Measurements from ENCODE around the gene USP17L10. TPM values are rescaled to one million over a fixed set of nuclear protein-coding genes. Genes with fewer than 3 reads are reported as not detected.
"Not testable (repeated sequence)": the region's sequence is repeated elsewhere in the genome, so short reads cannot be mapped to it uniquely, and the experiment has no call there.

Gene USP17L10
- total RNA-seq (not detected), polyA plus RNA-seq (ENCODE audit: insufficient read depth, low read depth, low replicate concordance) (not detected)
- long read RNA-seq, donor 1, result 0 reads
- long read RNA-seq, donor 2, result 0 reads
- long read RNA-seq, donor 3, result 0 reads
- long read RNA-seq, donor 4, result 0 reads
- long read RNA-seq, donor 5, result 0 reads
- long read RNA-seq, donor 6, result 0 reads
- long read RNA-seq, donor 7, result 0 reads
- long read RNA-seq, donor 8, result 0 reads
- long read RNA-seq, donor 9, result 0 reads
- long read RNA-seq, donor 10, result 0 reads

GRCh38 chr4:9210357-9210756 is at the start of gene USP17L10:
Gene USP17L10, plus strand, starts transcription at chr4:9210657. Its CDS starts 0 bp downstream, at chr4:9210657.
- H3K27ac ChIP-seq (ENCODE audit: low read depth in 2 of 2, low read length in 2 of 2); DNase-seq; H3K4me3 ChIP-seq (ENCODE audit: low read length in 3 of 3); H3K36me3 ChIP-seq (ENCODE audit: control insufficient read depth in 2 of 3, insufficient read depth in 3 of 3, low read length in 3 of 3); H3K4me1 ChIP-seq (ENCODE audit: control insufficient read depth in 2 of 3, insufficient read depth in 2 of 3, low read depth in 1 of 3, low read length in 3 of 3); H3K27me3 ChIP-seq (ENCODE audit: control insufficient read depth, insufficient read depth, low read length); H3K9me3 ChIP-seq (ENCODE audit: control insufficient read depth in 2 of 3, insufficient read depth in 1 of 3, low read length in 3 of 3); intact Hi-C loops (cut with DNase I); FAIRE-seq; H3K9ac ChIP-seq (ENCODE audit: low read length in 3 of 3): not testable (repeated sequence)

- H3K9me3 ChIP-seq (ENCODE audit: control insufficient read depth in 2 of 3, insufficient read depth in 1 of 3, low read length in 3 of 3); H3K4me3 ChIP-seq (ENCODE audit: low read length in 3 of 3); H3K9ac ChIP-seq (ENCODE audit: low read length in 3 of 3); H3K27me3 ChIP-seq (ENCODE audit: control insufficient read depth, insufficient read depth, low read length); H3K4me1 ChIP-seq (ENCODE audit: control insufficient read depth in 2 of 3, insufficient read depth in 2 of 3, low read depth in 1 of 3, low read length in 3 of 3); FAIRE-seq; intact Hi-C loops (cut with DNase I); H3K36me3 ChIP-seq (ENCODE audit: control insufficient read depth in 2 of 3, insufficient read depth in 3 of 3, low read length in 3 of 3); H3K27ac ChIP-seq (ENCODE audit: low read depth in 2 of 2, low read length in 2 of 2): not testable (repeated sequence)
- DNase-seq, result peak in 1 of 5 donors; percentile 44
- TF ChIP-seq CTCF (IDR thresholded peaks at IDR 0.05; ENCODE audit: borderline replicate concordance, extremely low read depth, insufficient read depth), result peak; percentile 33
Observed at GRCh38 chr4:9165990-9166389, 44.5 kb upstream of the USP17L10 start.

- H3K9me3 ChIP-seq (ENCODE audit: control insufficient read depth in 2 of 3, insufficient read depth in 1 of 3, low read length in 3 of 3); H3K27me3 ChIP-seq (ENCODE audit: control insufficient read depth, insufficient read depth, low read length); H3K36me3 ChIP-seq (ENCODE audit: control insufficient read depth in 2 of 3, insufficient read depth in 3 of 3, low read length in 3 of 3); intact Hi-C loops (cut with DNase I); H3K4me1 ChIP-seq (ENCODE audit: control insufficient read depth in 2 of 3, insufficient read depth in 2 of 3, low read depth in 1 of 3, low read length in 3 of 3); H3K27ac ChIP-seq (ENCODE audit: low read depth in 2 of 2, low read length in 2 of 2); H3K9ac ChIP-seq (ENCODE audit: low read length in 3 of 3); DNase-seq; FAIRE-seq; H3K4me3 ChIP-seq (ENCODE audit: low read length in 3 of 3): not testable (repeated sequence)
Observed at GRCh38 chr4:9169791-9170459, 40.5 kb upstream of the USP17L10 start, which contains the start of gene FAM90A26. Gene FAM90A26, plus strand, starts transcription at chr4:9170409. Its CDS starts 2,764 bp downstream, at chr4:9173173.

GRCh38 chr4:9214701-9215100 is 4.2 kb downstream of the USP17L10 start:
- intact Hi-C loops (cut with DNase I); H3K9ac ChIP-seq (ENCODE audit: low read length in 3 of 3); H3K27ac ChIP-seq (ENCODE audit: low read depth in 2 of 2, low read length in 2 of 2); H3K4me3 ChIP-seq (ENCODE audit: low read length in 3 of 3); H3K9me3 ChIP-seq (ENCODE audit: control insufficient read depth in 2 of 3, insufficient read depth in 1 of 3, low read length in 3 of 3); H3K4me1 ChIP-seq (ENCODE audit: control insufficient read depth in 2 of 3, insufficient read depth in 2 of 3, low read depth in 1 of 3, low read length in 3 of 3); H3K27me3 ChIP-seq (ENCODE audit: control insufficient read depth, insufficient read depth, low read length); H3K36me3 ChIP-seq (ENCODE audit: control insufficient read depth in 2 of 3, insufficient read depth in 3 of 3, low read length in 3 of 3); FAIRE-seq: not testable (repeated sequence)
- peak in 1 of 5 donors; percentile 18 for DNase-seq

GRCh38 chr4:9215105-9215504 is 4.6 kb downstream of the USP17L10 start, which contains the start of gene USP17L11:
Gene USP17L11, plus strand, starts transcription at chr4:9215405. Its CDS starts 0 bp downstream, at chr4:9215405.
- H3K9me3 ChIP-seq (ENCODE audit: control insufficient read depth in 2 of 3, insufficient read depth in 1 of 3, low read length in 3 of 3); FAIRE-seq; H3K4me3 ChIP-seq (ENCODE audit: low read length in 3 of 3); H3K36me3 ChIP-seq (ENCODE audit: control insufficient read depth in 2 of 3, insufficient read depth in 3 of 3, low read length in 3 of 3); H3K27ac ChIP-seq (ENCODE audit: low read depth in 2 of 2, low read length in 2 of 2); H3K4me1 ChIP-seq (ENCODE audit: control insufficient read depth in 2 of 3, insufficient read depth in 2 of 3, low read depth in 1 of 3, low read length in 3 of 3); intact Hi-C loops (cut with DNase I); DNase-seq; H3K27me3 ChIP-seq (ENCODE audit: control insufficient read depth, insufficient read depth, low read length); H3K9ac ChIP-seq (ENCODE audit: low read length in 3 of 3): not testable (repeated sequence)

- H3K36me3 ChIP-seq (ENCODE audit: control insufficient read depth in 2 of 3, insufficient read depth in 3 of 3, low read length in 3 of 3); H3K9ac ChIP-seq (ENCODE audit: low read length in 3 of 3); FAIRE-seq; H3K4me1 ChIP-seq (ENCODE audit: control insufficient read depth in 2 of 3, insufficient read depth in 2 of 3, low read depth in 1 of 3, low read length in 3 of 3); intact Hi-C loops (cut with DNase I); H3K27me3 ChIP-seq (ENCODE audit: control insufficient read depth, insufficient read depth, low read length); H3K9me3 ChIP-seq (ENCODE audit: control insufficient read depth in 2 of 3, insufficient read depth in 1 of 3, low read length in 3 of 3); DNase-seq; H3K27ac ChIP-seq (ENCODE audit: low read depth in 2 of 2, low read length in 2 of 2); H3K4me3 ChIP-seq (ENCODE audit: low read length in 3 of 3): not testable (repeated sequence)
Observed at GRCh38 chr4:9219852-9220251, 9.4 kb downstream of the USP17L10 start, which contains the start of gene USP17L12. Gene USP17L12, plus strand, starts transcription at chr4:9220152. Its CDS starts 0 bp downstream, at chr4:9220152.

- H3K4me3 ChIP-seq (ENCODE audit: low read length in 3 of 3); H3K9ac ChIP-seq (ENCODE audit: low read length in 3 of 3); H3K4me1 ChIP-seq (ENCODE audit: control insufficient read depth in 2 of 3, insufficient read depth in 2 of 3, low read depth in 1 of 3, low read length in 3 of 3); H3K9me3 ChIP-seq (ENCODE audit: control insufficient read depth in 2 of 3, insufficient read depth in 1 of 3, low read length in 3 of 3); DNase-seq; H3K36me3 ChIP-seq (ENCODE audit: control insufficient read depth in 2 of 3, insufficient read depth in 3 of 3, low read length in 3 of 3); H3K27ac ChIP-seq (ENCODE audit: low read depth in 2 of 2, low read length in 2 of 2); H3K27me3 ChIP-seq (ENCODE audit: control insufficient read depth, insufficient read depth, low read length); intact Hi-C loops (cut with DNase I); FAIRE-seq: not testable (repeated sequence)
Observed at GRCh38 chr4:9224596-9224995, 14.1 kb downstream of the USP17L10 start, which contains the start of gene USP17L13. Gene USP17L13, plus strand, starts transcription at chr4:9224896. Its CDS starts 0 bp downstream, at chr4:9224896.
